Measurements from ENCODE around the gene GRIN3B.

Gene GRIN3B

GRCh38 chr19:966485-967088 lies 33.6 kb upstream of the GRIN3B start:
- no peak for DNase-seq

DNA sequence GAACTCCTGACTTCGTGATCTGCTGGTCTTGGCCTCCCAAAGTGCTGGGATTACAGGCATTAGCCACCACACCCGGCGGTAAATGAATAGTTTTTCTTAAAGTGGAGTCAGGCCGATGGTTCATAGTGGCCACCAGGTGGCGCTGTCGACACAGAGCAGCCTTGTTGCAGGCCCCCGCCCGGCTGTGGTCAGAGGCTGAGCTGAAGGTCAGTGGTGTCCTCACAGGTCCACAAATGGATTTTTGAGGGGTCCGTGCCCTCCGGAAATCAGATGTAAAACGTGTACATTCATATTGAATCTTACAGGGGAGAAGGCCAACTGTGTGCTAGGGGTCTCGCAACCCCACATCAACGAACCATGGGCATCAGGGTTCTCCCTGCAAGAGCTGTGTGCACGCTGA lies 29.5 kb upstream of the GRIN3B start:
- peak; percentile 49 for DNase-seq

GRCh38 chr19:971795-972194 lies 28.4 kb upstream of the GRIN3B start:
- no peak for DNase-seq

GRCh38 chr19:972281-972680 lies 27.9 kb upstream of the GRIN3B start:
- DNase-seq, result no peak

DNA sequence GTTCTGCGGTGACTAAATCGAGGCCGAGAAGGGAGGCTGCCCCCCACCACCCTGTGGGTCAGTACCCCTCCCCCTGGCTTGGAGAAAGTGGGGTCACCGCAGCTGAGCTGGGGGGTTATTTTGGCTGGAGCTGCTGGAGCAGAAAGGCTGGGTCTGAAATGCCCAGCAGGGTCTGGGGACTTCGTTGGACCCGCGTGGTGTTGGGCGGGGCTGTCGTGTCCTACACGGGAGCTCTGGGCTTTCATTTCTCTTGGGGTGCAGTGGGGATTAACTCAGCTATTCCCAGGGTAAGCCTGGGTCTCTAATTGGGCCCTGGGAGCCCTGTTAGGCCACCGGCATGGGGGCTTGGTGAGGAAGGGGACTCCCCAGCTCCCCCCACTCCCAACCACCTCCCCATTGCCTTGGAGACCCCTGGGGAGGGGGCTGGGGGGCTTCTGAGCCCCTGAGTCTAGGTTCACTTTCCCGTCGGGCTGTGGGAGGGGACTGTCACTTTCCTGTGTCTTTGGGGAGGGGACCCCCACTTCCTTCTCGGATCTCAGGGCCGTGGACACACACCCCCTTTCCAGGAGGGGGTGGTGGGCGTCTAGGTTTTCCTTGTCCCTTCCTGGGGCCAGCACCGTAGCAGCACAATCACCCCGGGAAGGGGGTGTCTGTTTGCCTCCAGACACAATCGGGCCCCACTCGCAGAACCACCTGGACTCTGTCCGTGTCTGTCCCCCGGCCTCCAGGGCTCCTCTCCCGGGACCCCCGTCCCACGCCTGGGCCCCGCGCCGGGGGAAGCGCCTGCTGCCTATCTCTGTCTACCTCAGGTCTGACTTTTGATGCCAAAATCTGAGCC lies 26.3 kb upstream of the GRIN3B start:
- DNase-seq, result no peak

DNA sequence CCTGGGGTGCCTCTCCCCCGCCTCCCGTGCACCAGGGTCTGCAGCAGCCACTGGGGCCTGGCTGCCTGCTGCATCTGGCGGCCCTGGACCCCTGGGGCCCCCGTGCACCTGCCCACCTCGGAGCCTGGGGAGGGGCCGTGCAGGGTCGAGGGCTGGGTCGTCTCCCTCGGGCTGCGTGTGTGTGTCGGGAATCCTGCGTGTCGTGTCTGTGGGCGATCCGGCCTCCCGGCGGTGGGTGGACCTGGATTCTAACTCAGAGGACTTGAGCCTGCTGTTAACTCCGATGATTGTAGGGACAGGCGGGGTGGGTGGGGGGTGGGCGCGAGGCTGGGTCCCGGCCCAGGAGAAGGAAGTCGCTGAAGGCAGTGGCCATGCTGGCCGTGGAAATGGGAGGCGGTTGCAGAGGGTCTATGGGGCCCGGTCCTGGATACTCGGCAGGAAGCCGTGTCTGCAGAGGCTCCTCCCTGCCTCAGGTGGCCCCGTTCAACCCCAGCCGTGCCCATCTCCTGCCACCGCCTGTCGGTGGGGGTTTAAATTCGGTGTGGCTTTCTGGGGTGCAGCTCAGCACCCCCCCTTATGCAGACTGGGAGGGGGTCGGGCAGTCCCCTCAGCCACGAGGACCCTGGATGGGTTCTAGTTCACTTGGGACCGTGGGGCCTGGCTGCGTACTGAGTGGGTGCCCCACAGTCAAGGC lies 25.5 kb upstream of the GRIN3B start:
- no peak for DNase-seq

- no peak for DNase-seq
Measured at GRCh38 chr19:976476-976875, 23.7 kb upstream of the GRIN3B start.

GRCh38 chr19:977058-977464 lies 23.2 kb upstream of the GRIN3B start:
- DNase-seq, result no peak

GRCh38 chr19:979318-979741 lies 20.9 kb upstream of the GRIN3B start:
- DNase-seq, result no peak

DNA sequence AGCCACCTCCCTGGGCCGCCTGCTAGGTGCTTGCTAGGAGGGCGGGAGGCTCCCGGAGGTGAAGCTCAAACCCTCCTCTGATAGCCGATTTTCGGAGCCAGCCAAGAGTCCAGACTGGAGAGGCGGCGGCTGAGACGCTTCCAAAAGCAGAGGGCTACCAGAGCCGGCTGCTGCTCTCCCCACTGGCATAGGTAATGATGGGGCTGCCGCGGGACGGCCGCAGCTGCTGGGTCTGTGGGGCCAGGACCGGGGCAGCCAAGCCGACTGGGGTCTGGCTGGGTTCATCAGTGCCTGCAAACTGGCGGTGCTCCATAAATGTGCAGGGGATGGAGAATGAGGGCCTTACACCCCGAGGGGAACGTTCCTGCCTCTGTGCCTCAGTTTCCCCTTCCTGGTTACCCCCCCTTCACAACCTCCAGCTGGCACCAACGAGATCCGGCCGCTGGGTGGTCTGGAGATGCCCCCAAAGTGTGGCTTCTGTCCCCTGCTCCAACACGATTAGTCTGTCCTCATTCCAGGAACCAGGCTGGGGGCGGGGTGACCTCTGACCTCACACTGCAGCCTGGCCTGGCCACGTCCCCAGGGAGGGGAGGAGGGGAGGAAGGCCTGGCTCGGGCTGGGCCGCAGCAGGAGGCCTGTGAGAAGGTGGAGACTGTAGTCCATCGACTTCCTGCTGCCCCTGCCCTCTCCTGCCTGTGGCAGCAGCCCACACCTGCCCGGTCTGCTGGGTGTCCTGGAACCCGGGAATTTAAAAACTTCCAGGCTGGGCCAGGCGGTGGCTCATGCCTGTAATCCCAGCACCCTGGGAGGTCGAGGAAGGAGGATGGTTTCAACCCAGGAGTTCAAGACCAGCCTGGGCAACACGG lies 19.9 kb upstream of the GRIN3B start:
- DNase-seq, result no peak

DNA sequence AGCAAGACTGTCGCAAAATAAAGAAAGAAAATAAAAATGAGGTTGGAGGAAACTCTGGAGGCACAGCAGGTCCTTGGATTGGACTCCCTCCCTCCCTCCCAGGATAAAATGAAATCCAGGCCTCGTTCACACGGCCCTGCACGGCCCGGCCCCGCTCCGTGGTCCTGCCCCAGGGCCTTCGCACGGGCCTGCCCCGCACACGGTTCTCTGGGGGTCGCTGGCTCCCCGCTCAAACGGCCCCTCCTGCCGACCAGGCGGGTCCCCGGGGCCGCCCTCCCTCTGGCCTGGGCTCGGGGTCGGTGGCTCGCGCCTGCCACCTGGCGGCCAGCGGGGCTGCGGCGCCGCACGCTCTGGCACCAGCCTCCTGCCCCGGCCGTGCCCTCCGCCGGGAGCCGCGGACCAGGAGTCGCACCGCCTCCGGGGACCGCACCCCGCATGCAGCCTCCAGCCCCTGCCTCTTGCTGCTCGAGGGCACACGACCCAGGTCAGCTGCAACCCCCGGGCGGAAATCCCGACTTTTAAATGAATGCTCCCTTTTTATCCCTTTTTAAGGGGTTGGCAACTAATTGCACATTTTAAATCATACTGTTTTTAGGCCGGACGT lies 17.6 kb upstream of the GRIN3B start:
- DNase-seq, result peak; percentile 86

DNA sequence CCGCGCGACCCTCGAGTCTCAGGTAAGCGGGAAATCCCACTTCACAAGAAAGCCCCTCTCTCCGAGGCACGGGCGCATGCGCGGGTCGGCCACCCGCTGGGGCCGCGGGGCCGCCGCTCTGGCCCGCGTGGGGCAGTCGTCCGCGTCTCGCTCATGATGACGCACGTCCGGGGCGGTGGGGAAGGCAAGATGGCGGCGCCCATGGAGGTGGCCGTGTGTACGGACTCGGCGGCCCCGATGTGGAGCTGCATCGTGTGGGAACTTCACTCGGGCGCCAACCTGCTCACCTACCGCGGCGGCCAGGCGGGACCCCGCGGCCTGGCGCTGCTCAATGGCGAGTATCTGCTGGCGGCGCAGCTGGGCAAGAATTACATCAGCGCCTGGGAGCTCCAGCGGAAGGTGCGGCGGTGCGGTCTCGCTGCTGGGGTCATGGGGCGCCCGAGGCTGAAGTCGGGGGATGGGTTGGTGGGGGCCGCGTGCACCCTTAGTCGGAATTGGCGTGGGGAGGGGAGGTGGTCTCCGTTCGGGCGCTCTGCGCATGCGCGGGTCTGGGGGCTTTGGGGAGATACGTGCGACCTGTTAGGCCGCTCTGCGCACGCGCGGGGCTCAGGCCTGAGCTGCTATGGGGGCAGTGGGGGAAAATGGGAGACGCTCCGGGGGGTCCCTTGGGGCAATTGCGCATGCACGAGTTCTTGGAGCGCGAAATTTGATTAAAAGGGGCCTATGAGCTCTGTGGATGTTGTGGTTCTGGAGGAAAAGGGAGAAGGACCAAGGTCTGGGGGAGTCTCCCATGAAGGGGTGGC lies 15.9 kb upstream of the GRIN3B start, which contains the start of gene WDR18:
WDR18 (plus strand) TSS at position 181 of the 803 bp plus-strand sequence; CDS start at position 190, 9 bp downstream.
- peak; percentile 96 for DNase-seq

DNA sequence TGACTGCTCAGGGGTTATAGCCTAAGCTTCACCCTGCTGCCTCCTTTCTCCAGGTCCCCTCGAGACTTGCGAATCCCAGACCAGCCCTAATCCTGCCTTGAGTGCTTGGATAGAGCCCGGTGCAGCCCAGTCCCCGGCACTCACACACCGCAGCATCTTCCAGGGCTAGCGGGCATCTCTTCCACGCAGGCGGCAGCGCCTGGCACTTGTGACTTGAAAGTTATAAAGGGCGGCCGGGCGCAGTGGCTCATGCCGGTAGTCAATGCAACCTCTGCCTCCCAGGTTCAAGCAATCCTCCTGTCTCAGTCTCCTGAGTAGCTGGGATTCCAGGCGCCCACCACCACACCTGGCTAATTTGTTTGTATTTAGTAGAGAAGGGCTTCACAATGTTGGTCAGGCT lies 14.1 kb upstream of the GRIN3B start:
- no peak for DNase-seq

DNA sequence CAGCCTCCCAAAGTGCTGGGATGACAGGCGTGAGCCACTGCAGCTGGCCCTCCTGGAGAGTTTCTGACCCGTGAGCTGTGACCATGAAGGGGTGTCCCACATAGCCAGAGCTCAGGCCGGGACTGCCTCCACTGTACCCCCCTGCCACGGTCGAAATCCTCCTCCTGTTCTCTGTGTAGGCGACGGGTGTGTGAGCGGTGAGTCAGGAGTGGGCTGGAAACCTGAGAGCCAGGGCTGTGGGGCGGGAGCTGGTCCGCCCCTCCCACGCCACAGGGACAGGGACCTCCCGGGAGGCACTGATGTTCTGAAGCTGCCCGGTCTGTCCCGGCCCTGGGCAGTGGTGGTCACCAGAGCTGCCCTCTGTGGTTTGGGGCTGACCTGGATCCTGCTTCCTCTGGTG lies 12.1 kb upstream of the GRIN3B start:
- DNase-seq, result no peak

GRCh38 chr19:988510-988909 lies 11.7 kb upstream of the GRIN3B start:
- DNase-seq, result no peak

DNA sequence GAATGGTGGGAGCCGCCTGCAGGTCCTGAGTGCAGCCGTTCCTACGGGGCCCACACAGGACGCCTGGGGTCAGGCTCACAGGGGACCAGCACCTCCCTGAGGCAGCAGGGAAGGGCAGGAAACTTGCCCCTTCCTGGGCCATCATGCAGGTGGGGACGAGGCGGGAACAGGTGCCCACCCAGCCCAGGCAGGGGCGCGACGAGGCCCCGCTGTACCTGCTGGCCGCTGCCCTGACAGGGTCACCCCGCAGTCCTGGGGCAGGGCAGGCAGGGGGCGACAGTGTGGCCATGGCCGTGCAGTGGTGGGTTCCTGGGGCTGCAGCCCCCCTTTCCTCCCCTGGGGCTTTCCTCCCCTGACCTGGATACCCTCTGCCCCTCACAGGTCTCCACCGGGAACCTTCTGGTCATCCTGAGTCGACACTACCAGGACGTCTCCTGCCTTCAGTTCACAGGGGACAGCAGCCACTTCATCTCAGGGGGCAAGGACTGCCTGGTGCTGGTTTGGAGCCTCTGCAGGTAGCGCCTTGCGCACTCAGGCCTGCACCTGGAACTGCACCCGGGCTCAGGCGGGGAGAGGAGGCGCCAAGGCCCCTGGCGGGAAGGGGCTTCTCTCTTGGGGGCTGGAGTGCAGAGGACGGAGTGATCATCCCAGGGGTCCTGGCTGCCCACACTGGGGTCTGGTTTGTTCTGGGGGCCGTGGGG lies 10.7 kb upstream of the GRIN3B start:
- DNase-seq, result no peak

DNA sequence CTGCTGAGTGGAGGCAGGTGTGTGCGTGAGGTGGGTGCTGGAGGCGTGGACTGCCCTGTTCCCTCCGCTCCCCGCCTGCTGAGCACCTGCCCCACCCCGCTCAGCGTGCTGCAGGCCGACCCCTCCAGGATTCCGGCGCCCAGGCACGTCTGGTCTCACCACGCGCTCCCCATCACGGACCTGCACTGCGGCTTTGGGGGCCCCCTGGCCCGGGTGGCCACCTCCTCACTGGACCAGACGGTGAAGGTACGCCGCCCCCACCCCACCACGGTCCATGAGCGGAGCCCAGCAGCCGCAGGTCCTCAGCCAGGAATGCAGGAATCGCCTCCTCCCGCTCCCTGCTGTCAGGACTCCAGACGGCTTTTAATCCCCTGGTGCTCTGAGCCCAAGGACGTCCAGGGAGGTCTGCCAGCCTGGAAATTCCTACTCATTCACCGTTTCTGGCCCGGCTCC lies 10.1 kb upstream of the GRIN3B start:
- no peak for DNase-seq

DNA sequence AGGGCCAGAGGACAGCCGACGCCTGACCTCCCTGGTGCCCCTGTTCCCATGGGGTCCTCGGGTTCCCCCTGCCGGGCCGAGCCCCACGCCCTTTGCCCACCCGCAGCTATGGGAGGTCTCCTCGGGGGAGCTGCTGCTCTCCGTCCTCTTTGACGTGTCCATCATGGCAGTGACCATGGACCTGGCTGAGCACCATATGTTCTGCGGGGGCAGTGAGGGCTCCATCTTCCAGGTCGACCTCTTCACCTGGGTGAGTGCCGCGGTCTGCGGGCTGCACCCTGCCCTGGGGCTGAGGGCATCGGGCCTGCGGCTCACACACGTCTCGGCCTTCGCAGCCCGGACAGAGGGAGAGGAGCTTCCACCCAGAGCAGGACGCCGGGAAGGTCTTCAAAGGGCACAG lies 9.5 kb upstream of the GRIN3B start:
- DNase-seq, result no peak

DNA sequence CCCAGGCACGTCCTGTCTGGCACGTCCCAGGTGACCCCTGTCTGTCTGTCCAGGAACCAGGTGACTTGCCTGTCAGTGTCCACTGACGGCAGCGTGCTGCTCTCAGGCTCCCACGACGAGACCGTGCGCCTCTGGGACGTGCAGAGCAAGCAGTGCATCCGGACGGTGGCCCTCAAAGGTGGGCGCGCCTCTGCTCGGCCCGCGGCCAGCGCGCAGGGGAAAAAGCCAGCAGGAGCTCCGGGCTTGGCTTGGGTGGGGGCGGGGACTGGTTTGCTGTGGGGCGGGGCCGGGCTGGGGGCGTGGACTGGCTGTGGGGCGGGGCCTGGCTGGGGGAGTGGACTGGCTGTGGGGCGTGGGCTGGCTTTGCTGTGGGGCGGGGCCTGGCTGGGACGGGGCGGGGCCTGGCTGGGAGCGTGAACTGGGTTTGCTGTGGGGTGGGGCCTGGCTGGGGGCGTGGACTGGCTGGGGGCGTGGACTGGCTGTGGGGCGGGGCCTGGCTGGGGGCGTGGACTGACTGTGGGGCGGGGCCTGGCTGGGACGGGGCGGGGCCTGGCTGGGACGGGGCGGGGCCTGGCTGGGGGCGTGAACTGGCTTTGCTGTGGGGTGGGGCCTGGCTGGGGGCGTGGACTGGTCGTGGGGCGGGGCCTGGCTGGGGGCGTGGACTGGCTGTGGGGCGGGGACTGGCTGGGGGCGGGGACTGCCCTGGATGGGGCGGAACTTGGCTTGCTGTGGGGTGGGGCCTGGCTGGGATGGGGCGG lies 8.9 kb upstream of the GRIN3B start:
- DNase-seq, result peak; percentile 87
